ENCODE results near the gene ACO2. TPM values are rescaled to one million over a fixed set of nuclear protein-coding genes. Genes with fewer than 3 reads are reported as not detected.

The ACO2 gene
- polyA plus RNA-seq, 2 donors: 22.6 to 59.7 TPM

DNA sequence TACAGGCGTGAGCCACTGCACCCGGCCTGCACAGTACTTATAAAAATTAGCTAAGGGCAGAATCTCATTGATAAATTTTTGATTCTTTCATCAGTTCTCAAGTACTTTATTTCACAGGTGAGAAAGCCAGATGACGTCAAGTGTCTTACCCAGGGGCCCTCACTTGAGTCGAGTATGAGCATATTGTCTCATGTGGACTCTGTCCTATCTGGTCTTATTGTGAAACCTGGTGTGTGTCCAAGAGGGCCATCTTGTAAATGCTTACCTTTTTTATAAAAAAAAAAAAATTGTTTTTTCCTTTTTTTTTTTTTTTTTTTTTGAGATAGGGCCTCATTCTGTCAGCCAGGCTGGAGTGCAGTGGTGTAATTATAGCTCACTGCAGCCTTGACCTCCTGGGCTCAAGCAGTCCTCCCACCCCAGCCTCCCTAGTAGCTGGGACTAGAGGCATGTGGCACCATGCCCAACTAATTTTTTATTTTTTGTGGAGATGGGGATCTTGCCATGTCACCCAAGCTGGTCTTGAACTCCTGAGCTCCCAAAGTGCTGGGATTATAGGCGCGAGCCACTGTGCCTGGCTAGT, 6.0 kb downstream of the ACO2 start:
- Histone ChIP-seq H3K4me1 (ENCODE audit: control insufficient read depth in 2 of 2, insufficient read depth in 2 of 2, low read length in 1 of 2) (no peaks in the 10 kb centered on the region), H3K9me3 (ENCODE audit: control insufficient read depth in 2 of 2, insufficient read depth in 1 of 2, low read depth in 1 of 2, low read length in 1 of 2) (no peaks in the 10 kb centered on the region), H3K27me3 (ENCODE audit: control insufficient read depth in 1 of 2, insufficient read depth in 2 of 2, low read length in 2 of 2) (no peaks in the 10 kb centered on the region), H3K36me3 (ENCODE audit: control insufficient read depth in 2 of 2, insufficient read depth in 2 of 2, low read length in 1 of 2) (no peaks in the 10 kb centered on the region), H3K4me3 (ENCODE audit: low read depth in 1 of 2, low read length in 2 of 2) (no peak overlapping the region), H3K27ac (ENCODE audit: low read depth in 2 of 2, low read length in 1 of 2) (peak overlapping the region in 1 of 2 donors; percentile 7)
- WGBS, 2 donors: 89 to 93% methylated on average over 6 of the region's 6 CpGs

DNA sequence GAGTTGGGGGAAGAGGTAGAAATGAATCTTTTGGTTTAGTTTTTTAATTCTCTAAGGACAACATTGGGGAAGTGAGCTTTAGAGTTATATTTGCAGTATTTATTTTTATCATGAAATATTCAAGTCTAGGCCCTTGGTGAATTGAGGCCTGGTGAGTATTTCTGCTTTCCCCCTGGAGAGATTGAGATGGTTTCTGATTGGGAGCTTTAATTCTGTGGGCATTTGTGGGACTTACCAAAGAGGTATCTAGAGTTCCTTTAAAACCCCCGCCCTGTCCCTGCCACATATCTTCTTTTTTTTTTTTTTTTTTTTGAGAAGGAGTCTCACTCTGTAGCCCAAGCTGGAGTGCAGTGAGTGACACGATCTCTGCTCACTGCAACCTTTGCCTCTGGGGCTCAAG, 9.6 kb downstream of the ACO2 start:
- no peak overlapping the region for H3K27ac ChIP-seq (ENCODE audit: low read depth in 2 of 2, low read length in 1 of 2)
- WGBS, 2 donors: 81 to 84% methylated on average over 2 of the region's 2 CpGs
- peaks cover 0 to 5% of the 10 kb centered on the region in 2 donors for H3K36me3 ChIP-seq (ENCODE audit: control insufficient read depth in 2 of 2, insufficient read depth in 2 of 2, low read length in 1 of 2)
- H3K4me1 ChIP-seq (ENCODE audit: control insufficient read depth in 2 of 2, insufficient read depth in 2 of 2, low read length in 1 of 2): no peaks in the 10 kb centered on the region
- H3K27me3 ChIP-seq (ENCODE audit: control insufficient read depth in 1 of 2, insufficient read depth in 2 of 2, low read length in 2 of 2): no peaks in the 10 kb centered on the region
- H3K4me3 ChIP-seq (ENCODE audit: low read depth in 1 of 2, low read length in 2 of 2): no peak overlapping the region
- H3K9me3 ChIP-seq (ENCODE audit: control insufficient read depth in 2 of 2, insufficient read depth in 1 of 2, low read depth in 1 of 2, low read length in 1 of 2): no peaks in the 10 kb centered on the region

DNA sequence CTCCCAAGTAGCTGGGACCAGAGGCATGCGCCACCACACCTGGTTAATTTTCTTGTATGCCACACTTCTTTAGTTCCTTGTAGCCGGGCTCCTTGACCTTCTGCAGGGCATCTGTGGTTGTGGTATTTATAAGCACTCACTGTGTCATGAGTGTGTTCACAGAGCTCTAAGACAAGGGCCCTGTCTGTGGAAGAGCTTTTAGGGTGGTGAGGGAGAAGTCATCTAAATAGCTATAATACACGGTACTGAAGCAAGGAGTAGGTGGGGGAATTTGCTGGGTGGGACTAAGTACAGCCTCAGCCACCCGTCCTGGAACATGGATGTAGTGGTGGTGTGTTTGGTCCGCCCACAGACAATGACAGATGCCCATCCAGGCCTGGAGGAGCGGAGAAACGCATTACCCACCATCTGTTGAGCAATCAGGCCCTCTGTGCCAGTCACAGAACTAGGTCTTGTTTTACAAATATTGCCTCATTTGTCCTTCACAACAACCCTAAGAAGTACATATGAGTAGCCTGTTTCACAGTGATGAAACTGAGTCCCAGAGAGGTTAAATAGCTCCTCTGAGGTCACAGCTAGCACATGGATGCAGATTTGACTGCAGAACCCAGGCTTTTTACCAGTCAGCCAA, 10.1 kb downstream of the ACO2 start:
- peak overlapping the region; percentile 54 to 56 for H3K27ac ChIP-seq (ENCODE audit: low read depth in 2 of 2, low read length in 1 of 2)
- no peaks in the 10 kb centered on the region for H3K9me3 ChIP-seq (ENCODE audit: control insufficient read depth in 2 of 2, insufficient read depth in 1 of 2, low read depth in 1 of 2, low read length in 1 of 2)
- no peaks in the 10 kb centered on the region for H3K27me3 ChIP-seq (ENCODE audit: control insufficient read depth in 1 of 2, insufficient read depth in 2 of 2, low read length in 2 of 2)
- peaks cover 0 to 5% of the 10 kb centered on the region in 2 donors for H3K36me3 ChIP-seq (ENCODE audit: control insufficient read depth in 2 of 2, insufficient read depth in 2 of 2, low read length in 1 of 2)
- 73 to 74% methylated on average over 7 of the region's 7 CpGs for WGBS, 2 donors
- H3K4me3 ChIP-seq (ENCODE audit: low read depth in 1 of 2, low read length in 2 of 2): no peak overlapping the region
- H3K4me1 ChIP-seq (ENCODE audit: control insufficient read depth in 2 of 2, insufficient read depth in 2 of 2, low read length in 1 of 2): no peaks in the 10 kb centered on the region

DNA sequence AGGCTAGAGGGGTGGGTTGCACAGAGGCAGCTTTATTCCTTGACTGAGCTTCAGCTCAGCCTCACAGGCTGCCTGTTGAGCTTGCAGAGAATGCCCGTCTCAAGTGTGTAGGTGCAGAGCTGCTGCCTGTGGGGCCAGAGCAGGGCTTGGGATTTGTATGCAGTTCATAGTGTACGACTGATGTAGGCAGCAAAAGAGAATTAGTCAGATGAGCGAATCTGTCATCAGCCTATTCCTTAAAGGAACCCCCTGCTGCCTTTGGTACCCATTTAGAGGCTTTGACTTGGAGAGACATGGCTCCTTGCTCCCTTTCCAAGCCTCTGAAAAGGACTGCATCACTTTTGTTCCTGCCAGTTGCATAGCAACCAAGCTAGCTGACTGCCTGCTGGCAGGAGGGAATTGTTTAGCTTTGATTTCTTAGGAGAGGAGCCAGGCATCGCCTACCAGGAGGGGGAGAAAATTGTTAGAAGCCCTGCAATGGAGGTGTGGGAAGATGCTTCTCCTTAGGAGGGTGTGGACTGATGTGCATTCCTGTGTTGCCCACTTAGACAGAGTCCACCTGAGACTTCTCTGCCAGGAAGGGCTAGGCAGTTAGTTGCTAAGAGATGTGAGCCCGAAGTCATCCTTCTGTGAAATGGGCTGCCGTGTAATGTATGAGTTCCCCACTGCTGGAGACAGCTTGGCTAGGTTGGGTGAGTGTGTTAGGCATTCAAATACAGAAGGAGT, 10.9 kb downstream of the ACO2 start:
- H3K4me3 ChIP-seq (ENCODE audit: low read depth in 1 of 2, low read length in 2 of 2): no peak overlapping the region
- 62 to 72% methylated on average over 6 of the region's 6 CpGs for WGBS, 2 donors
- H3K36me3 ChIP-seq (ENCODE audit: control insufficient read depth in 2 of 2, insufficient read depth in 2 of 2, low read length in 1 of 2): peaks cover 0 to 5% of the 10 kb centered on the region in 2 donors
- no peaks in the 10 kb centered on the region for H3K27me3 ChIP-seq (ENCODE audit: control insufficient read depth in 1 of 2, insufficient read depth in 2 of 2, low read length in 2 of 2)
- no peaks in the 10 kb centered on the region for H3K9me3 ChIP-seq (ENCODE audit: control insufficient read depth in 2 of 2, insufficient read depth in 1 of 2, low read depth in 1 of 2, low read length in 1 of 2)
- H3K27ac ChIP-seq (ENCODE audit: low read depth in 2 of 2, low read length in 1 of 2): peak overlapping the region; percentile 56 to 81
- no peaks in the 10 kb centered on the region for H3K4me1 ChIP-seq (ENCODE audit: control insufficient read depth in 2 of 2, insufficient read depth in 2 of 2, low read length in 1 of 2)

DNA sequence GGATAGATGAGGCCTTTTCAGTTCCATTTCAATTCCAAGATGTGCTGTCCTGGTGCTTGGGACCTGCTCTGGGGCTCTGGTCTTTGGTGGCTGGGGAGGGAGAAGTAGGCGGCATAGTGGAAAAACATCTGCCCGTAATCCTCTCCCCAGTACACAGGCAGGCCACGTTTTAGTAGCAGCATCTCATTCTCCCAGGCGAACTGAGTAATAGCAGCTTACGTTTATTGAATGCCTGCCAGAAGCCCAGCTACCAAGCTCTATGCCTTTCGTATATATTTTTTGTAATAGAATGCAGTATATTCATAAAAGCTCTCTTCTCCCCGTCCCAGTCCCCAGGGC, 11.4 kb downstream of the ACO2 start:
- 55 to 65% methylated on average over 7 of the region's 7 CpGs for WGBS, 2 donors
- no peaks in the 10 kb centered on the region for H3K9me3 ChIP-seq (ENCODE audit: control insufficient read depth in 2 of 2, insufficient read depth in 1 of 2, low read depth in 1 of 2, low read length in 1 of 2)
- peaks cover 0 to 5% of the 10 kb centered on the region in 2 donors for H3K36me3 ChIP-seq (ENCODE audit: control insufficient read depth in 2 of 2, insufficient read depth in 2 of 2, low read length in 1 of 2)
- no peaks in the 10 kb centered on the region for H3K27me3 ChIP-seq (ENCODE audit: control insufficient read depth in 1 of 2, insufficient read depth in 2 of 2, low read length in 2 of 2)
- no peak overlapping the region for H3K4me3 ChIP-seq (ENCODE audit: low read depth in 1 of 2, low read length in 2 of 2)
- H3K27ac ChIP-seq (ENCODE audit: low read depth in 2 of 2, low read length in 1 of 2): peak overlapping the region; percentile 14 to 81
- H3K4me1 ChIP-seq (ENCODE audit: control insufficient read depth in 2 of 2, insufficient read depth in 2 of 2, low read length in 1 of 2): peaks cover 0 to 2% of the 10 kb centered on the region in 2 donors

DNA sequence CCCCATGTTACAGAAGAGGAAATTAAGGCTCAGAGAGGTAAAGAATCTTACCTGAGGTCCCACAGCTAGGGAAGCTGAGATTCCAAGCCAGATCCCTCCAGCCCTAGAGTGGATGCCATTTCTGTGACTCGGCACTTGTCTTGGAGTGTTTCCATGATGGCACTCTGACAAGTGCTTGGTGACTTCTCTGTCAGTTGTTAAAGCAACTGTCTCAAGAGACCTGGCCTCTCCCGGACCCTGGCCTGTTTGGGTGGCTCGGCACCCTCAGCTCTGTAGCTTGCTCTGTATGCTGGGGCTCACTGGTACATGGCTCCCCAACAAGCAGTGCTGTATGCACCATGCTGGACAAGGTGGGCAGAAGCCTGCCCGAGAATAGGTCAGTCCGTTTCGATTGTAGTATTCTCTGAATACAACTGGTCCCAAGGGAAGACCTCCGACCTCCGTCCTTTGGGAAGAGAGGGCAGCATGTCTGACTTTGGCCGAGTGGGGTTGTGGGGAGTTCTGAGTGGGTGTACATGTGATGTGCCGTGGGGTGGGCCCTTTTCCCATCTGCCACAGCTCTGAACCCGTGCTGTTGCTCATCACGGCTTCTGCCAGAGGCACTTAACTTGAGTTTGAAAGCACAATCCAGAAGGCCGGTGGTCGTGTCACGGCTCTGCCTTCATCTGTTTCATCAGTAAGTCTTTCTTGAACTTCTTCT, 12.4 kb downstream of the ACO2 start:
- peak overlapping the region; percentile 42 to 74 for H3K27ac ChIP-seq (ENCODE audit: low read depth in 2 of 2, low read length in 1 of 2)

DNA sequence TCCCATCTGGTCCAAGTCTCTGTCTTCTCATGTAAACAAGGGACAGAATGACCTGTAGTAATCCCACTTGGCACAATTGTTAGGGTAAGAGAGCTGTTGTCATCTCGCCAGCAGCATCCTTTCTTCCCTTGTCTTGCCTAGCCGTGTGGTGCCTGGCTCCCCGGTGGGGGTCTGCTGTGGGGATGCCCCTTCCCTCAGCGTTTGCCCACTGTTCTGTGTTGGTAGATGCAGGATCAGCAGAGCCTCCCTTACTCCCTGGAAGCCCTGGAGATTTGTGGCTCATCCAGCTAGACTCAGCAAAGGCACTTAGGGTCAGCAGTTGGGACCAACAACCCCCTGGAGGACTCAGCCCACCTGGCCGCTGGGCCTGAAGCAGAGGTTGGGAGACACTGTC, 13.0 kb downstream of the ACO2 start:
- H3K27me3 ChIP-seq (ENCODE audit: control insufficient read depth in 1 of 2, insufficient read depth in 2 of 2, low read length in 2 of 2): no peaks in the 10 kb centered on the region
- peaks cover 0 to 5% of the 10 kb centered on the region in 2 donors for H3K36me3 ChIP-seq (ENCODE audit: control insufficient read depth in 2 of 2, insufficient read depth in 2 of 2, low read length in 1 of 2)
- H3K9me3 ChIP-seq (ENCODE audit: control insufficient read depth in 2 of 2, insufficient read depth in 1 of 2, low read depth in 1 of 2, low read length in 1 of 2): no peaks in the 10 kb centered on the region
- peaks cover 2% of the 10 kb centered on the region in 2 donors for H3K4me1 ChIP-seq (ENCODE audit: control insufficient read depth in 2 of 2, insufficient read depth in 2 of 2, low read length in 1 of 2)
- WGBS, 2 donors: 61 to 70% methylated on average over 5 of the region's 5 CpGs
- no peak overlapping the region for H3K4me3 ChIP-seq (ENCODE audit: low read depth in 1 of 2, low read length in 2 of 2)
- H3K27ac ChIP-seq (ENCODE audit: low read depth in 2 of 2, low read length in 1 of 2): peak overlapping the region; percentile 38 to 50

More for the DNA sequence above, 12.4 kb downstream of the ACO2 start:
- WGBS, 2 donors: 68 to 70% methylated on average over 15 of the region's 15 CpGs
- Histone ChIP-seq H3K36me3 (ENCODE audit: control insufficient read depth in 2 of 2, insufficient read depth in 2 of 2, low read length in 1 of 2) (peaks cover 0 to 5% of the 10 kb centered on the region in 2 donors), H3K4me1 (ENCODE audit: control insufficient read depth in 2 of 2, insufficient read depth in 2 of 2, low read length in 1 of 2) (peaks cover 2% of the 10 kb centered on the region in 2 donors), H3K27me3 (ENCODE audit: control insufficient read depth in 1 of 2, insufficient read depth in 2 of 2, low read length in 2 of 2) (no peaks in the 10 kb centered on the region), H3K9me3 (ENCODE audit: control insufficient read depth in 2 of 2, insufficient read depth in 1 of 2, low read depth in 1 of 2, low read length in 1 of 2) (no peaks in the 10 kb centered on the region), H3K4me3 (ENCODE audit: low read depth in 1 of 2, low read length in 2 of 2) (no peak overlapping the region)

DNA sequence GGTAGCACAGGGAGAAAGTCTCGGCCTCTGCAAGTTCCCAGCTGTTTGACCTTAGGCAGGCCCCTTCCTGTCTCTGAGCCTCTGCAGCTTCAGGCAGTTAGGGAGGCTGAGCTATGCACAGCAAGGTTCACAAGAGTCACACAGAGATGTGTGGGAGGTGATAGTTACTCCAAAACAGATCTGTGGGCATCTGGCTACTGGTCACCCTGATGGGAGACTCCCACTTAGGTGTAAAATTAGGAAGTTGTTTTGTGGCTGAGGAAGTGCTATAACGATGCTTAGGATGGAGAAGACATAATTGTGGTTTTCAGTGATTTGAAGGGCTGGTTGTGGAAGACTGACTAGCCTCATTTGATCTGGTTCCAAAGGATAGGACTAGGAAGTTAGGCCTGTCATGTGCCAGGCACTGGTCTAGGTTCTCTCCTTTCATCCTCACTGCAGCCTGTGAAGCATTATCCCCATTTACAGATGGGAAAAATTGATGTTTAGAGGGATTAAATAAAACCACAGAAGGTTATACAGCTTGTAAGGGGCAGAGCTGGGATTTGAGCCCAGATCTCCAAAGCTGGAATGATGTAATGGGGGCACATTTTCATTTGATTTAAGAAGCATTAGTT, 13.5 kb downstream of the ACO2 start:
- Histone ChIP-seq H3K27ac (ENCODE audit: low read depth in 2 of 2, low read length in 1 of 2) (peak overlapping the region; percentile 38 to 50), H3K36me3 (ENCODE audit: control insufficient read depth in 2 of 2, insufficient read depth in 2 of 2, low read length in 1 of 2) (peaks cover 0 to 5% of the 10 kb centered on the region in 2 donors), H3K4me1 (ENCODE audit: control insufficient read depth in 2 of 2, insufficient read depth in 2 of 2, low read length in 1 of 2) (peaks cover 2% of the 10 kb centered on the region in 2 donors), H3K4me3 (ENCODE audit: low read depth in 1 of 2, low read length in 2 of 2) (no peak overlapping the region), H3K9me3 (ENCODE audit: control insufficient read depth in 2 of 2, insufficient read depth in 1 of 2, low read depth in 1 of 2, low read length in 1 of 2) (no peaks in the 10 kb centered on the region), H3K27me3 (ENCODE audit: control insufficient read depth in 1 of 2, insufficient read depth in 2 of 2, low read length in 2 of 2) (no peaks in the 10 kb centered on the region)
- 39 to 42% methylated on average over 2 of the region's 2 CpGs for WGBS, 2 donors

DNA sequence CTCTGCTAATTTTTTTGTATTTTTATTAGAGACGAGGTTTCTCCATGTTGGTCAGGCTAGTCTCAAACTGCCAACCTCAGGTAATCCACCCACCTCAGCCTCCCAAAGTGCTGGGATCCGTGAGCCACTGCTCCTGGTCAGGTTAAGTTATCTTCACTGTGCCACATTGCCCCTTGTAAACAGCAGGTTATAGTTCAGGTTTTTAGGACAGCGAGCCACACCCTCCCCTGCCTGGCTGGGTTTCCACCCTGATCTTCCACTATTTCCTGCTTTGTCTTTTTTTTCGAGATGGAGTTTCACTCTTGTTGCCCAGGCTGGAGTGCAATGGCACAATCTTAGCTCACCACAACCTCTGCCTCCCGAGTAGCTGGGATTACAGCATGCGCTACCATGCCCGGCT, 16.1 kb downstream of the ACO2 start:
- Histone ChIP-seq H3K4me1 (ENCODE audit: control insufficient read depth in 2 of 2, insufficient read depth in 2 of 2, low read length in 1 of 2) (peaks cover 2 to 5% of the 10 kb centered on the region in 2 donors), H3K9me3 (ENCODE audit: control insufficient read depth in 2 of 2, insufficient read depth in 1 of 2, low read depth in 1 of 2, low read length in 1 of 2) (no peaks in the 10 kb centered on the region), H3K27ac (ENCODE audit: low read depth in 2 of 2, low read length in 1 of 2) (peak overlapping the region in 1 of 2 donors; percentile 52), H3K4me3 (ENCODE audit: low read depth in 1 of 2, low read length in 2 of 2) (no peak overlapping the region), H3K27me3 (ENCODE audit: control insufficient read depth in 1 of 2, insufficient read depth in 2 of 2, low read length in 2 of 2) (no peaks in the 10 kb centered on the region), H3K36me3 (ENCODE audit: control insufficient read depth in 2 of 2, insufficient read depth in 2 of 2, low read length in 1 of 2) (peaks cover 0 to 5% of the 10 kb centered on the region in 2 donors)
- WGBS, 2 donors: 54 to 59% methylated on average over 7 of the region's 7 CpGs
